Measurements from ENCODE around the gene PARPBP. TPM values are rescaled to one million over a fixed set of nuclear protein-coding genes. Genes with fewer than 3 reads are reported as not detected.
"Not testable (repeated sequence)": the region's sequence is repeated elsewhere in the genome, so short reads cannot be mapped to it uniquely, and the experiment has no call there.

PARPBP gene
- total and polyA plus RNA-seq, 7 donors = 0.23 to 2.4 (median 0.75) TPM

- ATAC-seq; DNase-seq; intact Hi-C loops (cut with DNase I); H3K36me3 ChIP-seq (ENCODE audit: insufficient read depth in 1 of 2, low read depth in 1 of 2); H3K4me3 ChIP-seq; H3K9me3 ChIP-seq; H3K27ac ChIP-seq; H3K27me3 ChIP-seq (ENCODE audit: insufficient read depth in 3 of 3, low read length in 2 of 3); H3K4me1 ChIP-seq: not testable (repeated sequence)
- WGBS, 3 donors = 96 to 100% (median 97%) methylated on average over 2 of the region's 2 CpGs
Measured at GRCh38 chr12:102131442-102131841, 11.5 kb downstream of the PARPBP start.

DNA sequence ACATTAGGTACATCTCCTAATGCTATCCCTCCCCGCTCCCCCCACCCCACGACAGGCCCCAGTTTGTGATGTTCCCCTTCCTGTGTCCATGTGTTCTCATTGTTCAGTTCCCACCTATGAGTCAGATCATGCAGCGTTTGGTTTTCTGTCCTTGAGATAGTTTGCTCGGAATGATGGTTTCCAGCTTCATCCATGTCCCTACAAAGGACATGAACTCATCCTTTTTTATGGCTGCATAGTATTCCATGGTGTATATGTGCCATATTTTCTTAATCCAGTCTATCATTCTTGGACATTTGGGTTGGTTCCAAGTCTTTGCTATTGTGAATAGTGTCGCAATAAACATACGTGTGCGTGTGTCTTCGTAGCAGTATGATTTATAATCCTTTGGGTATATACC, 17.6 kb downstream of the PARPBP start:
- DNase-seq; H3K4me1 ChIP-seq; intact Hi-C loops (cut with DNase I); H3K36me3 ChIP-seq (ENCODE audit: insufficient read depth in 1 of 2, low read depth in 1 of 2); H3K27ac ChIP-seq; H3K9me3 ChIP-seq; H3K4me3 ChIP-seq; ATAC-seq; H3K27me3 ChIP-seq (ENCODE audit: insufficient read depth in 3 of 3, low read length in 2 of 3): not testable (repeated sequence)
- 93 to 96% (median 96%) methylated on average over 8 of the region's 8 CpGs for WGBS, 3 donors

DNA sequence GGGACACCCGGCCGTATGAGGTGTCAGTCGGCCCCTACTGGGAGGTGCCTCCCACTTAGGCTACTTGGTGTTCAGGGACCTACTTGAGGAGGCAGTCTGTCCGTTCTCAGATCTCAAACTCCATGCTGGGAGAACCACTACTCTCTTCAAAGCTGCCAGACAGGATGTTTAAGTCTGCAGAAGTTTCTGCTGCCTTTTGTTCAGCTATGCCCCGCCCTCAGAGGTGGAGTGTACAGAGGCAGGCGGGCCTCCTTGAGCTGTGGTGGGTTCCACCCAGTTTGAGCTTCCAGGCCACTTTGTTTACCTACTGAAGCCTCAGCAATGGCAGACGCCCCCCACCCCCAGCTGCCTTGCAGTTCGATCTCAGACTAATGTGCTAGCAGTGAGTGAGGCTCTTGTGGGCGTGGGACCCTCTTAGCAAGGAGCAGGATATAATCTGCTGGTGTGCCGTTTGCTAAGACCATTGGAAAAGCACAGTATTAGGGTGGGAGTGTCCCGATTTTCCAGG, 22.9 kb downstream of the PARPBP start:
- ATAC-seq; DNase-seq; H3K9me3 ChIP-seq; H3K27ac ChIP-seq; H3K4me3 ChIP-seq; H3K4me1 ChIP-seq; H3K36me3 ChIP-seq (ENCODE audit: insufficient read depth in 1 of 2, low read depth in 1 of 2); intact Hi-C loops (cut with DNase I); H3K27me3 ChIP-seq (ENCODE audit: insufficient read depth in 3 of 3, low read length in 2 of 3): not testable (repeated sequence)
- 91 to 95% (median 95%) methylated on average over 11 of the region's 11 CpGs for WGBS, 3 donors

DNA sequence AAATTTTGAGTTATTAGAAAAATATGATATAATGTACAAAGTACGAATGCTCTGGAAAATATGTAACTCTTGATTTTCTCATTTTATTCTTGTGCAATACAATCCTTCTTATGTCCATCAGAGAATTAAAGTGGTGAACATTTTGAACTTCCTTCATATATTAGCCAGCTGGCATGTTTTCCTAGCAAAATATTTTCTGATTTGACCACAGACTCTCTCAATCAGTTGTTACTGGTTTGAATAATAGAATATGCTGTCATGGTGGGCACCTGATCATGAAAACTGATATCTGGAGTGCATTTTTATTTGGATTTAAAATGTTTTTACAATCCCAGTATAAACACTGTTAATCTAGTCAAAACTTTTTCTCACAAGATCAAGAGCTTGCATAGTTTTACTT, 24.2 kb downstream of the PARPBP start:
- no peaks in the 10 kb centered on the region for H3K36me3 ChIP-seq (ENCODE audit: insufficient read depth in 1 of 2, low read depth in 1 of 2)
- H3K27me3 ChIP-seq (ENCODE audit: insufficient read depth in 3 of 3, low read length in 2 of 3) = no peaks in the 10 kb centered on the region
- no peak for ATAC-seq
- WGBS, 3 donors = 77 to 93% (median 89%) methylated on average over 1 of the region's 1 CpG
- no peak for TF ChIP-seq CTCF (IDR thresholded peaks at IDR 0.05)
- DNase-seq = no peak
- no peak overlapping the region for H3K4me3 ChIP-seq
- no peak overlapping the region for H3K27ac ChIP-seq
- intact Hi-C loops (cut with DNase I) = no loop called here
- H3K9me3 ChIP-seq = no peaks in the 10 kb centered on the region
- H3K4me1 ChIP-seq = no peaks in the 10 kb centered on the region

GRCh38 chr12:102147062-102147587, 27.1 kb downstream of the PARPBP start:
- ATAC-seq; H3K9me3 ChIP-seq; H3K27ac ChIP-seq; intact Hi-C loops (cut with DNase I); H3K4me3 ChIP-seq; H3K4me1 ChIP-seq; H3K27me3 ChIP-seq (ENCODE audit: insufficient read depth in 3 of 3, low read length in 2 of 3); DNase-seq; H3K36me3 ChIP-seq (ENCODE audit: insufficient read depth in 1 of 2, low read depth in 1 of 2): not testable (repeated sequence)
- 91 to 98% (median 97%) methylated on average over 3 to 4 of the region's 4 CpGs for WGBS, 3 donors

DNA sequence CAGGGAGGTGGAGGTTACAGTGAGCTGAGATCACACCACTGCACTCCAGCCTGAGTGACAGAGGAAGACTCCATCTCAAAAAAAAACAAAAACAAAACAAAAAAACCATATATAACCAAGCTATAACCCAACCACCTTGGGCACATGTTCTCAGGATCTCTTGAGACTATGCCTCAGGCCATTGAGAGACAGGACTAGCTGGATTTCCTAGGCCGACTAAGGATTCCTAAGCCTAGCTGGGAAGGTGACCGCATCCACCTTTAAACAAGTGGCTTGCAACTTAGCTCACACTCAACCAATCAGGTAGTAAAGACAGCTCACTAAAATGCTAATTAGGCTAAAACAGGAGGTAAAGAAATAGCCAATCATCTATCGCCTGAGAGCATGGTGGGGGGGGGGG, 35.2 kb downstream of the PARPBP start:
- H3K4me3 ChIP-seq; DNase-seq; H3K27ac ChIP-seq; H3K36me3 ChIP-seq (ENCODE audit: insufficient read depth in 1 of 2, low read depth in 1 of 2); H3K9me3 ChIP-seq; intact Hi-C loops (cut with DNase I); H3K27me3 ChIP-seq (ENCODE audit: insufficient read depth in 3 of 3, low read length in 2 of 3); ATAC-seq; H3K4me1 ChIP-seq: not testable (repeated sequence)
- WGBS, 3 donors = 97 to 98% (median 98%) methylated on average over 3 of the region's 3 CpGs

DNA sequence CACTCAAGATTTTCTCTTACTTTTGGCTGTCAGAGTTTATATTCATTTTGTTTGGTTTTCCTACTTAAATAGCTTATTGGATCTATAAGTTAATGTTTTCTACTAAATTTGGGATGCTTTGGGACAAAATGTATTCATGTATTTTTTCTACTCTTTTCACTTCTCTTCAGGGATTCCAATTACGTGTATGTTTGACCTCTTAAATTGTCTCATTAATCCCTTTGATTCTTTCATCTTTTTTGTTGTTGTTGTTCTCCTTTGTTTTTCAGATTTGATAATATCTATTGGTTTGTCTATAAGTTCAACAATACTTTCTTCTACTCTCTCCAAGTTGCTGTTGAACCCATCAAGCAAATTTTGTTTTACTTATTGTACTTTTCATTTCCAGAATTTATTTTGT, 43.4 kb downstream of the PARPBP start:
- Histone ChIP-seq H3K36me3 (ENCODE audit: insufficient read depth in 1 of 2, low read depth in 1 of 2) (no peaks in the 10 kb centered on the region), H3K4me3 (no peak overlapping the region), H3K4me1 (no peaks in the 10 kb centered on the region), H3K9me3 (no peaks in the 10 kb centered on the region), H3K27me3 (ENCODE audit: insufficient read depth in 3 of 3, low read length in 2 of 3) (no peaks in the 10 kb centered on the region), H3K27ac (no peak overlapping the region)
- WGBS, 3 donors = 92 to 95% (median 94%) methylated on average over 1 of the region's 1 CpG
- DNase-seq (no peak), ATAC-seq (no peak)
- intact Hi-C loops (cut with DNase I) = no loop called here
- no peak for TF ChIP-seq CTCF (IDR thresholded peaks at IDR 0.05)
